HEK293T (cell line): Measurements from ENCODE around the gene TCEAL2.
A peak's percentile ranks its signal among the peaks of the same experiment; 100 is the strongest.
"Not testable (repeated sequence)": the region's sequence is repeated elsewhere in the genome, so short reads cannot be mapped to it uniquely, and the experiment has no call there.

Experiments
- CTCF ChIA-PET: fragments of 350-600 bp; formaldehyde crosslinking; extraction: SDS; loops from one replicate; lab custom pipeline; 2021; ENCODE audit warnings: antibody characterized with exemption, inconsistent platforms; lab: Yijun Ruan, JAX
- POLR2A ChIA-PET: fragments of 350-600 bp; formaldehyde crosslinking; extraction: SDS; loops from one replicate; lab custom pipeline; 2020; ENCODE audit warnings: antibody characterized with exemption, inconsistent platforms; lab: Yijun Ruan, JAX
- DNase-seq: peaks from one replicate; pipeline ENCODE4 v3.0.0; 2012; ENCODE audit warnings: mixed read lengths; ENCODE audit errors: extremely low spot score
- ARNT ChIP-seq: fragments of 450-650 bp; IDR thresholded peaks from 2 replicates; pipeline ENCODE4 v1.6.1; 2017; ENCODE audit warnings: mild to moderate bottlenecking
- BHLHE40 ChIP-seq: fragments of 450-650 bp; IDR thresholded peaks from 2 replicates; pipeline ENCODE4 v1.6.1; 2016; ENCODE audit warnings: mild to moderate bottlenecking, moderate library complexity, borderline replicate concordance
- CTBP1 ChIP-seq: fragments of 450-650 bp; IDR thresholded peaks from 2 replicates; pipeline ENCODE4 v1.6.1; 2016; ENCODE audit warnings: borderline replicate concordance
- ELF4 ChIP-seq: fragments of 450-650 bp; IDR thresholded peaks from 2 replicates; pipeline ENCODE4 v1.6.1; 2017; ENCODE audit warnings: antibody characterized with exemption
- FOXA1 ChIP-seq: fragments of 450-650 bp; IDR thresholded peaks from 2 replicates; pipeline ENCODE4 v1.6.1; 2016; ENCODE audit warnings: mild to moderate bottlenecking
- FOXK2 ChIP-seq: fragments of 450-650 bp; IDR thresholded peaks from 2 replicates; pipeline ENCODE4 v1.6.1; 2016; ENCODE audit warnings: mild to moderate bottlenecking
- FOXM1 ChIP-seq: fragments of 450-650 bp; IDR thresholded peaks from 2 replicates; pipeline ENCODE4 v1.6.1; 2017; ENCODE audit warnings: mild to moderate bottlenecking, borderline replicate concordance
- HDGF ChIP-seq: fragments of 450-650 bp; IDR thresholded peaks from 2 replicates; pipeline ENCODE4 v1.6.1; 2017; ENCODE audit warnings: antibody characterized with exemption, borderline replicate concordance
- L3MBTL2 ChIP-seq: fragments of 450-650 bp; conservative IDR thresholded peaks from 2 replicates; pipeline ENCODE4 v1.6.1; 2016; ENCODE audit warnings: mild to moderate bottlenecking
- LEF1 ChIP-seq: fragments of 450-650 bp; IDR thresholded peaks from 2 replicates; pipeline ENCODE4 v1.6.1; 2017; ENCODE audit warnings: mild to moderate bottlenecking, borderline replicate concordance
- NFRKB ChIP-seq: fragments of 450-650 bp; IDR thresholded peaks from 2 replicates; pipeline ENCODE4 v1.6.1; 2016; ENCODE audit warnings: mild to moderate bottlenecking, moderate library complexity
- SP1 ChIP-seq: fragments of 450-650 bp; IDR thresholded peaks from 2 replicates; pipeline ENCODE4 v1.6.1; 2017
- SUZ12 ChIP-seq: fragments of 450-650 bp; IDR thresholded peaks from 2 replicates; pipeline ENCODE4 v1.6.1; 2016; ENCODE audit warnings: mild to moderate bottlenecking
- TARDBP ChIP-seq: fragments of 450-650 bp; IDR thresholded peaks from 2 replicates; pipeline ENCODE4 v1.6.1; 2016
- ZNF384 ChIP-seq: fragments of 450-650 bp; IDR thresholded peaks from 2 replicates; pipeline ENCODE4 v1.6.1; 2016
- TF ChIP-seq, protein P1 (sequence below): fragments of 450-650 bp; IDR thresholded peaks from 2 replicates; pipeline ENCODE4 v1.6.1; 2016

TCEAL2 gene

DNA sequence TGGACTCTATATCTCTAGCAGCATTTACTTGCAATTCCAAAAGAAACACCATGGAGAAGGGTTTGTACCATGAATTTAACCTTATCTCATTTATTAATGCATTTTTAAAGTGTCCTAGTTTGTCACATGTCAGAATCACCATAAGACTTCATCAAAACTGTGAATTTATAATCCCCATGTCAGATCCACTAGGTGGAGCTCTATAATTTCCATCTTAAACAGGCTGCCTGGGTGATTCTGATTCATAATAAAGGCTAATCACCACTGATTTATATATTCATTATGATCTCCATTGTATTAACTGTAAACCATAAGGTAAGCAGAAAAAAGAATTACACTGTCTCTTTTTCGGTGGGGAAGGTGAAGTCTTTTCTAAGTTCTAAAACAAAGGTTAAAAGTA is 4.0 kb downstream of the TCEAL2 start:
- TF ChIP-seq, protein P1, sequence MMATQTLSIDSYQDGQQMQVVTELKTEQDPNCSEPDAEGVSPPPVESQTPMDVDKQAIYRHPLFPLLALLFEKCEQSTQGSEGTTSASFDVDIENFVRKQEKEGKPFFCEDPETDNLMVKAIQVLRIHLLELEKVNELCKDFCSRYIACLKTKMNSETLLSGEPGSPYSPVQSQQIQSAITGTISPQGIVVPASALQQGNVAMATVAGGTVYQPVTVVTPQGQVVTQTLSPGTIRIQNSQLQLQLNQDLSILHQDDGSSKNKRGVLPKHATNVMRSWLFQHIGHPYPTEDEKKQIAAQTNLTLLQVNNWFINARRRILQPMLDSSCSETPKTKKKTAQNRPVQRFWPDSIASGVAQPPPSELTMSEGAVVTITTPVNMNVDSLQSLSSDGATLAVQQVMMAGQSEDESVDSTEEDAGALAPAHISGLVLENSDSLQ: peak; percentile 41; the same call in 1 of the 2 replicates
- TF ChIP-seq SUZ12: no peak
- CTCF ChIA-PET: interaction anchor here (1.8 kb wide), 1 partner anchor 10 kb away, joined by 5 read pairs; no protein-coding TSS in a partner anchor
- POLR2A ChIA-PET: no interaction called here
- peak; percentile 31 for DNase-seq

DNA sequence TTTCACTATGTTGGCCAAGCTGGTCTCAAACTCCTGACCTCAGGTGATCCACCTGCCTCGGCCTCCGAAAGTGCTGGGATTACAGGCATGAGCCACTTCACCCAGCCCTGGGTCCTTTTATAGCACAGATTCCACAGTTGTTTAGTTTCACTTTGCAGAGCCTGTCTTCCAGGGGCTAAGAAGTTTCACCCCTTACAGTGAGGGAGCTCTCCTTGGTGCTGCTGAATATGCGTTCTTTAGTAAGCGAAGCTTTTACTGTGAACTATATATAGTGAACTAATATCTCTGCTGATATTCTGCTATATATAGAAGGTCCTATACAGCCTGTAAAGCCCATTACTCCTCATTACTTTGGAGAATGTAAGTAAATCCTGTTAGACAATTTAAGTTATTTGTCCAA is 12.6 kb downstream of the TCEAL2 start:
- no peak for DNase-seq
- POLR2A ChIA-PET: no interaction called here
- TF ChIP-seq BHLHE40 (no peak), FOXK2 (no peak), FOXM1 (no peak), ZNF384 (no peak), SUZ12 (no peak), L3MBTL2 (no peak), FOXA1 (no peak), SP1 (no peak), LEF1 (no peak), HDGF (no peak), TARDBP (no peak), ELF4 (no peak), CTBP1 (no peak), ARNT (no peak), NFRKB (no peak)
- TF ChIP-seq, protein P1: no peak
- CTCF ChIA-PET: no interaction called here

DNA sequence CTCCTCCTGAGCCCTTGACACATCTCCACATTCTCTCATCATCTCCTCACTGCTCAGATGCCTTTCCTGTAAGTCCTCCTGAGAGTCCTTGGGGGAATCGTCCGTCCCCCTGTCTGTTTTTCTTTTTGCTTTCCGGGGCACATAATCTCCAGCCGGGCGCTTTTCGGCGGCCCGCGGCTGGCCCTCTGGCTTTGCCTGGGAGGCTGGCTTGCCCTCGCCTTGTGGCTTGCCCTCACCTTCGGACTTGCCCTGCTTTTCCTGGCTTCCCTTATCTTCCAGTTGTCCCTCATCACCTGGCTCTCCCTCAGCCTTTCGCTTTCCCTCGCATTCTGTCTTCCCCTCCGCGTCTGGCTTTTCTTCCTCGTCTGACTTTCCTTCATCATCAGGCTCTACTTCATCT is 15.4 kb downstream of the TCEAL2 start:
- CTCF ChIA-PET, DNase-seq, POLR2A ChIA-PET: not testable (repeated sequence)

DNA sequence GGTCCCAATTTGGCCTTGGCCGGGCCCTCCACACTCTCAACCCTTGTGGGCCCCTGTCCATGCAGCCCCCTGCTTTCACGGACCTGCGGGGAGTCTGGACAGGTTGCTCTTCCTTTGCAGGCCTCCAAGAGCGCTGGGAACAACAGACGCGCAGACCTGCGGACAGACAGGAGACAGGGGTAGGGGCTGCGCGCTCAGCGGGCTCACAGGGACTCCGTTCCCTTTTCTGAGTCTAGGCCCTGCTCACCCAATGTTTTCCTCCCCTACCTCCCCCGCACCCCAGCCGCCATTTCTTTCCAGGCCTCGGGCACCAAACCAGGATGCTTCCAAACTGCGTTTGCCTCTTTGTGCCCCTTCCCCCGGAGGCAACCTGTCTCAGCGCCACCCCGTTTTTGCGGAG is 16.2 kb downstream of the TCEAL2 start:
- CTCF ChIA-PET, POLR2A ChIA-PET, DNase-seq: not testable (repeated sequence)

DNA sequence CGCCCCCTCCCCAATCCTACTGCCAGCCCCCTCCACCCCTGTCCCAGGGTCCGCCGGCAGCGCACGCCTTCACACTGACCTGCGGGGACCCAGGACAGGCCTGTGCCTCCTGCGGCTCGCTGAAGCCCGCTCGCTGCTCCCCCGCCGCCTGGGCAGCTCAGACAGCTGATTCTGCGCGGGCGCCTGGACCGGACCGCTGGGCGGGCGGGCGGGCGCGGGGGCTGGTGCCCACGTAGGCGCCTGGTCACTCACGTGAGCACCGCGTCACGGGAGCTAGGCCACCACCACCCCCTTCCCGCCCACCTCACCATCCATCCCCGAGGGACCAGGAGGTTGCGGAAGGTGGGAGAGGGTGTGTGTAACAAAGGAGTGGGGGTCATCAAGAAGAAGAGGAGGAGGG is 16.8 kb downstream of the TCEAL2 start, which contains the start of gene TCEAL6:
TSS of gene TCEAL6 (minus strand) at position 208 of the 400 bp plus-strand sequence.
- DNase-seq, POLR2A ChIA-PET, CTCF ChIA-PET: not testable (repeated sequence)

DNA sequence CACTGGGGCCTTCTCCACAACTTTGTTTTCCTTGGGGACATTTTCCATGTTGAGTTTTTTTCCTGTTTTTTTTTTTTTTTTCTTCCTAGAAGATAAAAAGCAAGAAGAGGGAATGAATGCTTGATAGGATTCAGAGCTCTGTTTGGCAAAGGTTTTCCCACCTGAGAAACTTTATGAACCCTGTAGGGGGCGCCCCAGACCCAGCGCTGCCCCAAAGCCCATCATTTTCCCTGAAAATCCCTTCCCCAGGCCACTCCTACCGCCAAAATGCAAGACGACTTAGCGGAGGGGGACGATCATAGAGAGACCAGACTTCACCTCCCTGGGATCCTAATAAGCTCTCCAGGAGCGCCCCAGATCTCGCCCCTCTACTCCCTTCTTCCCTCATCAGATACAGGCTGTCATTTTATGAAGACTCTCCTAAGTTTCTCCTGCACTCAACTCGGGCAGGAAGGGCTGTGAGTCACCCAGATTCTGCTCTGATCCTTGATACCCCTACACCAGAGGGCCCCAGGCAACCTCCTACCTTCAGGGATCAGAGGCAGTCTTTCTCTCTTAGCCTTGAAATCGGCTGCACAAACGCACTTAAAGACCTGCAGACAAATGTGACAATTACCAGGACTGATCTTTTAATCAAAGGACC is 28.9 kb downstream of the TCEAL2 start:
- CTCF ChIA-PET: interaction anchor here (0.7 to 1.8 kb wide), 4 partner anchors 9 to 58 kb away, joined by 3 to 7 read pairs (median 4); no protein-coding TSS in a partner anchor
- DNase-seq: peak; percentile 60
- TF ChIP-seq BHLHE40 (no peak), FOXM1 (no peak), FOXK2 (no peak), ELF4 (no peak), NFRKB (no peak), L3MBTL2 (no peak), HDGF (no peak), LEF1 (no peak), ZNF384 (no peak), TARDBP (no peak)
- TF ChIP-seq, protein P1: no peak
- POLR2A ChIA-PET: no interaction called here

DNA sequence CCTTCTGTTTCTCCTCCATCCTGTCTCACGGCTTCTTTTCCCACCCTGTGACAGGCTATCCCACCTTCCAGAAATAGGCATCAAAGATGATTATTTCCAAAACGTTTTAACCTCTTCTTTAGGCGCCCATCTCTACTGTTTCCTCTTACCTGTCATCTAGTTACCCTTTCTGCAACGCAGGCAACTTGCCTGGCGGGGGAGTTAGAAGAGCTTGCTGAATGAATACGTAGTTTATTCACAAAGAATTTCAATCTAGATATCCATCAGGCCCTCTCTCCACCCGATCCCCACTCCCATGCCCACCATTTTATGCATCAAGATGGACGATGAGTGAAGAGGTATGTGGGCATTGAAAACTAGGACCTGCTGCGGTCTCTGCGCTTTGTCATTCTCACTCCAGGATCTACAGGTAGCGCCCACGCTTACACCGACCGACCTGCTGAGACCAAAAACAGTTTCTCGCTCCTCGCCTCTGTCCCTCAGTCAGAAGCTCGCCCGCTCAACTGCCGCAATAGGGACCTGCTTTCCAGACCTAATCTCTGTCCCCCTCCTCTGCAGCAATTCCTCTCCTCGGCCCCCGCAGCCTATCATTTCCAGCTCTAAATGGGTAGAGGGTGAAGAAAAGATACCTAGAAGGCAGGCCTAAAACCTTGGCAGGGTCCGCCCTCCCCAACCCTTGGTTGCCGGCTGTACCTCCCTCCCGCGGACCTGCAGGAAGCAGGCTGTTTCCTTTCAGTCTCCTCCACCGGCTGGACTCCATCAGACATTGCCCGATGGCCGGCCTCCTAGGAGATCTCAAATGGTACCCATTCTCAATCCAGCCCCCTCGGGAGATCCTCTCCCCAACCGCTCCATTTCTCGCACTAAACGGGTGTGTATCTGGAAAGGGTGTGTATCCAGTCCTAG is 29.7 kb downstream of the TCEAL2 start:
- ChIA-PET CTCF (interaction anchor here (1.2 to 1.8 kb wide), 2 partner anchors 10 to 25 kb away, joined by 3 to 7 read pairs; no protein-coding TSS in a partner anchor), POLR2A (no interaction called here)
- TF ChIP-seq ARNT: no peak
- no peak for TF ChIP-seq LEF1
- no peak for TF ChIP-seq TARDBP
- TF ChIP-seq CTBP1: no peak
- no peak for TF ChIP-seq HDGF
- TF ChIP-seq, protein P1: no peak
- no peak for TF ChIP-seq SP1
- no peak for TF ChIP-seq NFRKB
- TF ChIP-seq ZNF384: no peak
- TF ChIP-seq FOXM1: no peak
- DNase-seq: peak; percentile 16
